ENCODE measurements around the gene ACTG1.

DNA sequence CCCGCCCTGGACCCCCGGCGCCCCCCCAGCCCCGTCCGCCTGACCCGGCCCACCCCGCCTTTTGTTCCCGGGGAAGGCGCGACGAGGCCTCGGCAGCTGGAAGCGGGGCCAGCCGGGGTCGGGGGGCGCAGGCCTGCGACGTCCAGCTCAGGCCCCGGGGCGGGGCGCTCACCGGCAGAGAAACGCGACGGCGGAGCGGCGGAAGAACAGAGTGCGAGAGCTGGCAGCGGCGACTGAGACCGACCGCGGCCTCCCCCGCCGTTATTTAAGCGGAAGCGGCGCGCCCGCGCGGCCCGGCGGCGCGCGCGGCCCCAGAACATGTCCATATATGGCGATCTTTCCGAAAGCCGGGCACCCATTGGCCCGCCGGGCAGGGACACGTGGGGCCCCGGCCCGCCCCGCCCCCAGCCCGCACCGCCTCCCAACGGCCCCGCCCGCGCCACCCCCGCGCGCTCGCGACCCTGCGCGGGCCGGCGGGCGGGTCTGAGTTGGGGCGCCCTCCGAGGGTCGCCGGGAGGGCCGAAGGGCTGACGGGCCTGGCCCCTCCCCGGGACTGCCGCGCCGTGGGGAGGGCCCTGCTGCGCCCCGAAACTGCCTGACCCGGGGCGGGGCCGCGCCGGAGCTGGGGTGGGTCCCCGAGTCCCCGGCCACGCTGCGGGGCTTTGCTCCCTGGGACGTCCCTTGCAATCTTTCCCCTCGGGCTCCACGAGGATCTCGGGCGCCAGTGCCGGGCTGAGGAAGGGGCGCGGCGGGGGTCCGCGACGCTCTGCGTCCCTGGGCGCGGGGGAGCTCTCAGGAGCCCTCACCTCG is at the start of gene ACTG1:
- TF ChIP-seq, protein P1, sequence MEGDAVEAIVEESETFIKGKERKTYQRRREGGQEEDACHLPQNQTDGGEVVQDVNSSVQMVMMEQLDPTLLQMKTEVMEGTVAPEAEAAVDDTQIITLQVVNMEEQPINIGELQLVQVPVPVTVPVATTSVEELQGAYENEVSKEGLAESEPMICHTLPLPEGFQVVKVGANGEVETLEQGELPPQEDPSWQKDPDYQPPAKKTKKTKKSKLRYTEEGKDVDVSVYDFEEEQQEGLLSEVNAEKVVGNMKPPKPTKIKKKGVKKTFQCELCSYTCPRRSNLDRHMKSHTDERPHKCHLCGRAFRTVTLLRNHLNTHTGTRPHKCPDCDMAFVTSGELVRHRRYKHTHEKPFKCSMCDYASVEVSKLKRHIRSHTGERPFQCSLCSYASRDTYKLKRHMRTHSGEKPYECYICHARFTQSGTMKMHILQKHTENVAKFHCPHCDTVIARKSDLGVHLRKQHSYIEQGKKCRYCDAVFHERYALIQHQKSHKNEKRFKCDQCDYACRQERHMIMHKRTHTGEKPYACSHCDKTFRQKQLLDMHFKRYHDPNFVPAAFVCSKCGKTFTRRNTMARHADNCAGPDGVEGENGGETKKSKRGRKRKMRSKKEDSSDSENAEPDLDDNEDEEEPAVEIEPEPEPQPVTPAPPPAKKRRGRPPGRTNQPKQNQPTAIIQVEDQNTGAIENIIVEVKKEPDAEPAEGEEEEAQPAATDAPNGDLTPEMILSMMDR (IDR thresholded peaks at IDR 0.05): no peak
- TF ChIP-seq EZH2phosphoT487 (IDR thresholded peaks at IDR 0.05): no peak
